HG03439 (cell line): ENCODE data around the gene ZNF892.
"Not testable (repeated sequence)": the region's sequence is repeated elsewhere in the genome, so short reads cannot be mapped to it uniquely, and the experiment has no call there.

Experiments
- ATAC-seq: cut with Tn5 transposase; IDR thresholded peaks from one replicate; pipeline ENCODE4 v1.9.1; 2021; ENCODE audit warnings: mild to moderate bottlenecking, moderate library complexity; ENCODE audit not compliant: unreplicated experiment

ZNF892 gene

GRCh38 chr2:95207111-95207961 lies at the start of gene ZNF892:
Gene ZNF892 (plus strand): TSS chr2:95207521. CDS start chr2:95207816, 295 bp downstream.
- ATAC-seq, result peak; percentile 97

GRCh38 chr2:95158441-95158840 lies 48.9 kb upstream of the ZNF892 start:
- no peak for ATAC-seq

- peak; percentile 35 for ATAC-seq
Measured at GRCh38 chr2:95158891-95159619, 48.3 kb upstream of the ZNF892 start.

- ATAC-seq, result peak; percentile 83
Measured at GRCh38 chr2:95159690-95160449, 47.5 kb upstream of the ZNF892 start, which contains the start of gene ZNF514. Gene ZNF514 (minus strand): TSS chr2:95159848. CDS start chr2:95153253, 6,595 bp downstream.

- peak; percentile 25 for ATAC-seq
Measured at GRCh38 chr2:95165030-95165370, 42.3 kb upstream of the ZNF892 start.

- ATAC-seq, result peak; percentile 93
Measured at GRCh38 chr2:95165371-95166064, 41.8 kb upstream of the ZNF892 start, which contains the start of gene ZNF2. Gene ZNF2 (plus strand): TSS chr2:95165809. CDS start chr2:95176227, 10,418 bp downstream.

GRCh38 chr2:95166065-95166763 lies 41.1 kb upstream of the ZNF892 start:
- ATAC-seq, result peak; percentile 11

GRCh38 chr2:95171902-95172301 lies 35.4 kb upstream of the ZNF892 start:
- ATAC-seq, result no peak

- no peak for ATAC-seq
Measured at GRCh38 chr2:95174031-95174542, 33.2 kb upstream of the ZNF892 start.

GRCh38 chr2:95179451-95179850 lies 27.9 kb upstream of the ZNF892 start:
- ATAC-seq, result no peak

- ATAC-seq, result no peak
Measured at GRCh38 chr2:95181774-95182173, 25.5 kb upstream of the ZNF892 start.

- no peak for ATAC-seq
Measured at GRCh38 chr2:95185197-95185596, 22.1 kb upstream of the ZNF892 start.

- ATAC-seq, result no peak
Measured at GRCh38 chr2:95185973-95186372, 21.3 kb upstream of the ZNF892 start.

- ATAC-seq, result not testable (repeated sequence)
Measured at GRCh38 chr2:95192956-95193355, 14.4 kb upstream of the ZNF892 start.

GRCh38 chr2:95203911-95204310 lies 3.4 kb upstream of the ZNF892 start:
- ATAC-seq, result no peak

GRCh38 chr2:95204396-95204795 lies 2.9 kb upstream of the ZNF892 start:
- no peak for ATAC-seq

GRCh38 chr2:95206096-95206495 lies 1.2 kb upstream of the ZNF892 start:
- no peak for ATAC-seq

- no peak for ATAC-seq
Measured at GRCh38 chr2:95208106-95208505, 785 bp downstream of the ZNF892 start.

- no peak for ATAC-seq
Measured at GRCh38 chr2:95215018-95215612, 7.8 kb downstream of the ZNF892 start.
